HG03175 (cell line): ENCODE measurements around the gene STK32A.

ENCODE experiments used
- ATAC-seq: cut with Tn5 transposase; IDR thresholded peaks from one replicate; pipeline ENCODE4 v1.9.1; 2021; ENCODE audit warnings: mild to moderate bottlenecking, moderate library complexity; ENCODE audit not compliant: unreplicated experiment

The STK32A gene

GRCh38 chr5:147248561-147248960 lies 13.7 kb downstream of the STK32A start:
- no peak for ATAC-seq

- ATAC-seq: no peak
Observed at GRCh38 chr5:147259837-147260236, 25.0 kb downstream of the STK32A start.

DNA sequence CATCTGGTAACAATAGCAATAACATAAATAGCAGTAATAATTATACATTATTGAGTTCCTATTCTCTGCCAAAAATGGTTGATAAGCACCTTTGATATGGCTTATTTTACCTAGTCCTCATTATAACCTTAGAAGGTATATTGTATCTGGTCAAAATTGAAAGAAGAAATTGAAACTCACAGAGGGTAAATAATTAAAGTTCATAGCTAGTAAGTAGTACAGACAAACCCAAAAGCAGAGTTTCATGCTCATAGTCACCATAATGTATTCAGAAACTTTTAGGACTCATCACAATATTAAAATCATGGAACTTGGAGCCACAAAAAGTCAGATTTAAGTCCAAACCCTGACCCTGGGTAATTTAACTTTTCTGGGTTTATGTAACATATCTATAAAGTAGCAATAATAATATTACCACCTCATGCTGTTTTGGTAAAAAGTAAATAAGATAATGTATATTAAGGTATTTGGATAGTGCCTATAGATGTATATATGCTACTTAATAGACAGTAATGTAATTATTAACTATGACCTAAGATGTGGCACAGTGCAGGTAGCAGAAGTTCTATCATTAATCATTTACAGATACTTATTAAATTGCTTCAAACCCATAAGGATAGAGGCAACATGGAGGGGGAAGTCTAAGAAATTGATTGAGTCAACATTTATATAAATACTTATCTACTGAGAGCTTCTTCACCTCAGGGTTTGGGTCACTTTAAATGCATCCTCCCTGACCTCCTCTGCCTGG lies 32.4 kb downstream of the STK32A start:
- no peak for ATAC-seq

DNA sequence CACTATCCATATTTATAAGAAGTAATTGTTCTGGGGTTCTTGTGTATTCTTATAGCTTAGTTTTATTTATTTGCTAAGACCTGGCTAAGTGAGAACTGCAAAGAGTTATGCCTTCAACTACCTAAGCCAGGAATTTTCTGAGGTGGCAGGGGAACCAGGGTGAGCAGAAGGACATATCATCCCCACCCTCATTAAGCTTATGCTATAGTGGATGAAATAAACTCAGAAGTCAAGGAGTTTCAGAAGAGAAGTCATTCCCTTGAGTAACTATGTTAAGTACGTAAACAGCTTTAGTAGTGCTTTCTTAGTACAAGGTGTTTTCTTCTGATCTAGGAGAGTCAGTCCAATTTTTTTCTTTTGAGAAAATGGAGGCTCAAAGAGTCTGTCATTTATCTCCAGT lies 41.7 kb downstream of the STK32A start:
- ATAC-seq: no peak

- ATAC-seq: no peak
Observed at GRCh38 chr5:147286296-147286695, 51.5 kb downstream of the STK32A start.

GRCh38 chr5:147287110-147287509 lies 52.3 kb downstream of the STK32A start:
- ATAC-seq: no peak

GRCh38 chr5:147290261-147290660 lies 55.4 kb downstream of the STK32A start:
- ATAC-seq: no peak

DNA sequence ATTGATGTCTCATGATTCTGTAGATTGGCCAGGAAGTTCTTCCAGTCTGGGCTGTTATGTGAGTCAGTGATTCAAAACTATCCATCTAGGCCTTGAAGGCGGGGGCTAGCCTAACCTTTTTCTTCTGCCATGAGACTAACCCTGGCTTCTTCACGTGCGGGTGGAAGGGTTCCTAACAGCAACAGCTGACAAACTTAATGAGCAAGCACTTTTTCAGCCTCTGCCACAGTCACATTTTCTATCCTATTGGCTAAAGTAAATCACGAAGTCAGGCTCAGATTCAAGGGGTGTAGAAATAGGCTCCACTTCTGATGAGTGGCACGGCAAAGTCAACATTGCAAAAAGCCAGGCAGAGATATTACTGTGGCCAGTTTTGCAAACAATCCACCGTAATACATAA lies 68.4 kb downstream of the STK32A start:
- ATAC-seq: no peak

GRCh38 chr5:147303976-147304375 lies 69.2 kb downstream of the STK32A start:
- no peak for ATAC-seq

GRCh38 chr5:147305147-147305546 lies 70.3 kb downstream of the STK32A start:
- no peak for ATAC-seq

- no peak for ATAC-seq
Observed at GRCh38 chr5:147306351-147306750, 71.5 kb downstream of the STK32A start.

GRCh38 chr5:147307170-147307569 lies 72.3 kb downstream of the STK32A start:
- ATAC-seq: no peak

DNA sequence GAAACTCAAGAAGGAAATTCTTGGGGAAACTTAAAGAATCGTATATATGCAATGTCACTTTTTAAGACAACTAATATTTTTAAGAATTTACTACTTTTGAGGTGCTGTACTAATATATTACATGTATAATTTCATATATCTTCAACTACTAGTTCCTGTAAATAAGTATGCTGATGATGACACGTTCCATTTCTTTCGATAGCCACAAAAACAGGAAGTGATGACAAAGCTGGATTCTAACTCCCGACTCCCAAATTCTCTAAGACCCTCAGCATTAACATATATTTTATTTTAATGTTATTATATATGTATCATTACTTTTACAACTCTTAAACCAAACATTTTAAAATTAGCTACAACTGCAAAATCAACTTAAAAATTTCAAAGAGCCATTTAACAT lies 74.8 kb downstream of the STK32A start:
- ATAC-seq: no peak

DNA sequence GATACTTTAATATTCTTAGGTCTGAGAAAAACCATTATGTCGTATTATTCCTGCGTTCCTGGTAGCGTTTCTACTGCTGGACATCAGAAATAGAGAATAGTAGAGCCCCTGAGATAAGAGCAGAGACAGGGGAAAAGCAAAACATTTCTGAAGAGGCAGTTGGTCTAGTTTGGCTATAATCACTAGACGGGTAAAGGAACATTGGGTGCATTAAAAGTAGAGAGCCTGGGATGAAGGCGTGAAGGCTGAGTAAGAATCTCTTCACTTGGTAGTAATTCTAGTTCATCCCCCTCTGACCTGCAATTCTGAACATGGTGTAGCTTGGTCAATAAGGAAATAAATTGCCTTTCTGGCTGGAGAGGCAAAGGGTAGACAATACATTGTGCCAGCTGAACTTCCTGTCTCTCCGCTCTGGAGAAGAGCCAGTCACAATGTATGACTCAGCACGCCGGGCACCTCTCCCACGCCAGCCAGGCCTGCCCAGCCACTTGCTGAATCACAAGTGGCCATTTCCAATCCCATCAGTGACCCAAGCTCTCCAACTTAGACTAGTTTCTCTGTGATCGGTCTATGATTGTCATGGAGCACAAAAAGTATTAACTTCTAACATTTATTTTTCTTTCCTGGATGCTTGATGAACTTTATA lies 75.4 kb downstream of the STK32A start:
- no peak for ATAC-seq

- ATAC-seq: no peak
Observed at GRCh38 chr5:147317978-147318684, 83.3 kb downstream of the STK32A start.

DNA sequence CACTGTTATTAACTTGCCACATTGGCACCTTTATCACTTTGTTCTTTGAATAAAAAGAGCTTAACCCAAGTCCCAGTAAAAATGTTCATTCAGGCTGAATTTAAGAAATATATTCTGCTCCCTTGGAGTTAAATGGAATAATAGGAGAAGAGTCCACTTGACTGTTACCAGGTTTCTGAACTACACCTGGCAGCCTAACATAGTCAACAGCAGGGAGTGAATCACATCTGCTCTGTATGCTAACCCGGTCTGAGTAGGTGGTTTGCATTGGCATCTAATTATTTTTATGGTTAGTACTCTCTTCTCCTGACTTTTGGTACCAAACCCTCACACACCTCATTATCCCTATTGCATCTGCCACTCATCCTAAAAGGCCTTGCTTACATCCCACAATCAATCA lies 86.7 kb downstream of the STK32A start:
- ATAC-seq: no peak

- ATAC-seq: no peak
Observed at GRCh38 chr5:147327421-147327820, 92.6 kb downstream of the STK32A start.

- no peak for ATAC-seq
Observed at GRCh38 chr5:147327905-147328304, 93.1 kb downstream of the STK32A start.

- ATAC-seq: no peak
Observed at GRCh38 chr5:147332658-147333057, 97.8 kb downstream of the STK32A start.

DNA sequence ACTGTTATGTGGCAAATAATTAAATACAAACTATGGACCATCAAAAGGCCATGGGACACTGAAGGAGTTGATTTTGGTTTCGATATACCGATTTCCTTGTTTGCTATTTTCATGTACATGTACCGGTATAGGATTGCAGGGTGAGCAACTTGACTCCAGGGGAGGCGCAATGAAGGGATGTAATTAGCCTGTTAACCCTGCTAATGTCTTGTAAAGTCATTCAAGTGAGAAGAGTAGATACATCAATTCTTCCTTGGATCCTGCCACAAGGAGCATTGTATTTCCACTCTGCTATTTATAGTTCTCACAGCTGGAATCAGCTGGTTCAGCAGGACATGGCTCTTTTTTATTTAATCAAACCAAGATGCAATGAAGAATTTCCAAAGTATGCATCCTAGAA lies 102.0 kb downstream of the STK32A start:
- ATAC-seq: no peak

DNA sequence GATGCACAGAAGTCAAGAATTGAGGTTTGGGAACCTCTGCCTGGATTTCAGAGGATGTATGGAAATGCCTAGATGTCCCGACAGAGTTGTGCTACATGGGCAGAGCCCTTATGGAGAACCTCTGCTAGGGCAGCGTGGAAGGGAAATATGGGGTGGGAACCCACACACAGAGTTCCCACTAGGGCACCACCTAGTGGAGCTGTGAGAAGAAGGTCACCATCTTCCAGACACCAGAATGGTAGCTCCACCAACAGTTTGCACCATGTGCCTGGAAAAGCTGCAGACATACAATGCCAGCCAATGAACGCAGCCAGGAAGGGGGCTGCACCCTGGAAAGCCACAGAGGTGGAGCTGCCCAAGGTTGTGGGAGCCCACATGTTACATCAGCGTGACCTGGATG lies 104.5 kb downstream of the STK32A start:
- no peak for ATAC-seq

DNA sequence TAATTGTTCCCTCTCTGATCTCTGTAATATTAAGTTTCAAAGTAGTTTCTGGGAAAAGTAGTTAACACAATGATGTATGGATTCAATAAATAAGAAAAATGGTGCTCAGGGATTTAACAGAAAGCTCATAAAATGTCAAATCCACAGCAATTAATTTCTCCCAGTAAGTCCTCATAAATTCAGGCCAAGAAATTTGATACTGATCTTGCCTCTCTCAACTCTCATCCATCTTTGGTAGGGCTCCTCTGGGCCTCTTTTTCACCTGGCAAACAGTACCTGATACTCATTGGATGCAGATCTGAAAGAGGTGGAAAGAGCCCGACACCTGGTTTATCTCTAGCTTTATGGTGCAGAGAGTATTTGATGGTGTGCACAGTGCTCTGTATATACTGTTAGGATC lies 106.1 kb downstream of the STK32A start:
- no peak for ATAC-seq
